A549 (cell line): ENCODE measurements around the gene EMX1.

Experiments
- KDM1A ChIP-seq: fragments of 200-600 bp; sonication (generic); IDR thresholded peaks from 2 replicates; pipeline ENCODE4 v1.6.1; 2016; ENCODE audit warnings: low read depth, mild to moderate bottlenecking
- SMC3 ChIP-seq: fragments of >200 bp; sonication (Bioruptor Twin); formaldehyde crosslinking; IDR thresholded peaks from 3 replicates; pipeline ENCODE4 v1.6.1; 2018; ENCODE audit warnings: inconsistent platforms
- TF ChIP-seq, protein P1 (sequence below): fragments of >200 bp; sonication (Bioruptor Twin); formaldehyde crosslinking; IDR thresholded peaks from 3 replicates; pipeline ENCODE4 v1.5.1; 2016
- TF ChIP-seq, protein P2 (sequence below): IDR thresholded peaks from 2 replicates; pipeline ENCODE4 v1.6.1; 2012

DNA sequence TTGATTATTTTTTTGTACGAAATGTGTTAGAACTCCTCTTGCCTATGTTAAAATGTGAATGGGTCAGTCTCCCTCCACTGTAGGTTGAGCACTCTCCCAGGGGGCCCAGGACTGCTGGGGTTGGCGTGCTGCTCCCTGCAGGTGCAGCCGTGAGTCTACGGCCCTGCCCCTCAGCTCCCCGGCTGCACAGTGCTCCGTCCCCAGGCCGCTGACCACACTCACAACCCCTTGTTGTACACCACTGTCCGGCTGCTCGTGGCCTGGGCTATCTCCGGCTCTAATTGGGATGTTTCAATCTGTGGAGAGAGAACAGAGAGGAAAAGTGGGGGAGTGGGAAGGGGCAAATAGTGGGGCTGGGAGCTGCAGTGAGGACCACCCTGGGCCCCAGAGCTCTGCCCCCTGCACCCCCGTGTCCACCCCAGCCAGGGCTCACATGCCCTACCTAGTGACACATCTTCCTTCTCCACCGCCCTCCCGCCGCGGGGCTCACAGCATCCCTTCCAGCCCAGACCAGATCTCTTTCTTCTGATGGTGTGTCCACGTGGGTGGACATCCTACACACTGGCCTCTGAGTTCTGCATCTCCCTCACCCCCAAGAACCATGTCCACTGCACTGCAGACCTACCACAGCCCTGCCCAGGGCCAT lies 27.6 kb downstream of the EMX1 start:
- TF ChIP-seq, protein P1, sequence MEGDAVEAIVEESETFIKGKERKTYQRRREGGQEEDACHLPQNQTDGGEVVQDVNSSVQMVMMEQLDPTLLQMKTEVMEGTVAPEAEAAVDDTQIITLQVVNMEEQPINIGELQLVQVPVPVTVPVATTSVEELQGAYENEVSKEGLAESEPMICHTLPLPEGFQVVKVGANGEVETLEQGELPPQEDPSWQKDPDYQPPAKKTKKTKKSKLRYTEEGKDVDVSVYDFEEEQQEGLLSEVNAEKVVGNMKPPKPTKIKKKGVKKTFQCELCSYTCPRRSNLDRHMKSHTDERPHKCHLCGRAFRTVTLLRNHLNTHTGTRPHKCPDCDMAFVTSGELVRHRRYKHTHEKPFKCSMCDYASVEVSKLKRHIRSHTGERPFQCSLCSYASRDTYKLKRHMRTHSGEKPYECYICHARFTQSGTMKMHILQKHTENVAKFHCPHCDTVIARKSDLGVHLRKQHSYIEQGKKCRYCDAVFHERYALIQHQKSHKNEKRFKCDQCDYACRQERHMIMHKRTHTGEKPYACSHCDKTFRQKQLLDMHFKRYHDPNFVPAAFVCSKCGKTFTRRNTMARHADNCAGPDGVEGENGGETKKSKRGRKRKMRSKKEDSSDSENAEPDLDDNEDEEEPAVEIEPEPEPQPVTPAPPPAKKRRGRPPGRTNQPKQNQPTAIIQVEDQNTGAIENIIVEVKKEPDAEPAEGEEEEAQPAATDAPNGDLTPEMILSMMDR, result no peak
- TF ChIP-seq, protein P2, sequence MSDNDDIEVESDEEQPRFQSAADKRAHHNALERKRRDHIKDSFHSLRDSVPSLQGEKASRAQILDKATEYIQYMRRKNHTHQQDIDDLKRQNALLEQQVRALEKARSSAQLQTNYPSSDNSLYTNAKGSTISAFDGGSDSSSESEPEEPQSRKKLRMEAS, result no peak
- TF ChIP-seq SMC3, result no peak
- TF ChIP-seq KDM1A, result no peak
